ENCODE data around the gene ETFDH. TPM values are rescaled to one million over a fixed set of nuclear protein-coding genes. Genes with fewer than 3 reads are reported as not detected.

Gene ETFDH
- total and polyA plus RNA-seq, 2 experiments from 2014 or later, result 11.4 to 17.7 TPM

DNA sequence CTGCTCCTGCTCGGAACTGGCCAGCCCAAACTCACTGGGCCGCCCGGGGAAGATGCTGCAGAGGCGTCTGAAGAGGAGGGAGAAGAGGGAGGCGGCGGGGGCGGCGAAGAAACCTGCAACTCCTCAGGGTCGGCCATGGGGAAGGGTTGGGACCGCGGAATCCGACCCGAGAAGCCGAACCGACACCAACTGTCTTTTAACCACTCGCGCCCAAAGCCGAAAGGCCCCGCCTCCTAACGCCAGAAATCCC, 506 bp upstream of the ETFDH start, which contains the start of gene C4orf46:
Gene C4orf46, minus strand, starts transcription at position 223 of the 250 bp plus-strand sequence. Its CDS starts 86 bp downstream, at position 137.
- Mint-ChIP-seq H3K4me3 (peak within 1 kb of the TSS; percentile 98), H3K27ac (peak within 1 kb of the TSS; percentile 98), H3K27me3 (ENCODE audit: insufficient read depth, low read depth, poor library complexity) (peaks cover 12% of the 10 kb centered on the region), H3K9me3 (no peaks in the 10 kb centered on the region; the same call in 2 of the 3 replicates), H3K4me1 (peaks cover 14% of the 10 kb centered on the region; the same call in 2 of the 3 replicates), H3K36me3 (ENCODE audit: low read depth) (peaks cover 10% of the 10 kb centered on the region)
- peaks cover 5% of the 10 kb centered on the region; the same call in 1 of the 2 replicates for H3K36me3 ChIP-seq (ENCODE audit: insufficient read depth)
- H3F3A ChIP-seq (replicated peaks; ENCODE audit: low read depth), result peaks cover 5% of the 10 kb centered on the region; the same call in 1 of the 2 replicates
- H3K4me2 ChIP-seq, result peak within 1 kb of the TSS; percentile 81
- TF ChIP-seq POLR2AphosphoS5 (IDR thresholded peaks at IDR 0.05; ENCODE audit: low read depth) (peak; percentile 81), ZNF114 (CRISPR knock-in tag; IDR thresholded peaks at IDR 0.05) (no peak)
- H4K20me1 ChIP-seq (replicated peaks; ENCODE audit: insufficient read depth), result no peaks in the 10 kb centered on the region; the same call in 1 of the 2 replicates
- peak within 1 kb of the TSS; percentile 74 for H2AFZ ChIP-seq
- H3K4me1 ChIP-seq (ENCODE audit: insufficient read depth), result 0 out of 2 replicates have a peak, but pooled peaks cover 5% of the 10 kb centered on the region
- DNase-seq (ENCODE audit: low spot score) (no peak), ATAC-seq (no peak)
- H3K27ac ChIP-seq (ENCODE audit: low read depth), result peak within 1 kb of the TSS; percentile 84
- H3K9me2 ChIP-seq (ENCODE audit: insufficient read depth), result no peaks in the 10 kb centered on the region
- peaks cover 50% of the 10 kb centered on the region for H3K79me2 ChIP-seq (replicated peaks; ENCODE audit: insufficient read depth)
- peak within 1 kb of the TSS; percentile 76 for H3K4me3 ChIP-seq
- H3K27me3 ChIP-seq (ENCODE audit: insufficient read depth), result no peaks in the 10 kb centered on the region

DNA sequence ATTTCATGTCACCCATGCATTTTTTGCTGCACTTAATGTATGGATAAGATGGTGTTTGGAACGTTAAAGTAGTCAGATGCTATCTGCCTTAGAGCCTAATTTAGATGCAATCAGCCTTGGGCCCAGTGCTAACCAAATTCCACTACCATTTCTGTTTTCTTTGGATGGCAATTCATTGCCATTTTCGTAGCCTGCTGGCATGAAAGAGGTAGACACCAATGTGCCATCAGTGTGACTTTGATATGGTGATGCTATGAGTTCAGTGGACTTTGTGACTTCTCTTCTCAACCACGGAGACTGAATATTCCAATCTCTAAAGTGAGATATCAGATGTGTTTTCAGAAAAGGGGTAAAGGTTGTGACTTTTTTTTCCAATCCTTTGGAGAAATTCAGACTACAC, 1.5 kb downstream of the ETFDH start:
- Histone ChIP-seq H3K4me1 (ENCODE audit: insufficient read depth) (0 out of 2 replicates have a peak, but pooled peaks cover 5% of the 10 kb centered on the region), H3K79me2 (replicated peaks; ENCODE audit: insufficient read depth) (peaks cover 33% of the 10 kb centered on the region), H3K4me2 (no peak overlapping the region), H3K9me2 (ENCODE audit: insufficient read depth) (no peaks in the 10 kb centered on the region), H3K27me3 (ENCODE audit: insufficient read depth) (no peaks in the 10 kb centered on the region), H4K20me1 (replicated peaks; ENCODE audit: insufficient read depth) (no peaks in the 10 kb centered on the region; the same call in 1 of the 2 replicates), H3K27ac (ENCODE audit: low read depth) (no peak overlapping the region), H3K4me3 (no peak overlapping the region), H3K36me3 (ENCODE audit: insufficient read depth) (peaks cover 5% of the 10 kb centered on the region; the same call in 1 of the 2 replicates), H3F3A (replicated peaks; ENCODE audit: low read depth) (peaks cover 5% of the 10 kb centered on the region; the same call in 1 of the 2 replicates), H2AFZ (no peak overlapping the region)
- Mint-ChIP-seq H3K27ac (no peak overlapping the region), H3K4me3 (no peak overlapping the region), H3K36me3 (ENCODE audit: low read depth) (peaks cover 7% of the 10 kb centered on the region), H3K27me3 (ENCODE audit: insufficient read depth, low read depth, poor library complexity) (peaks cover 12% of the 10 kb centered on the region), H3K4me1 (peaks cover 14% of the 10 kb centered on the region; the same call in 2 of the 3 replicates), H3K9me3 (no peaks in the 10 kb centered on the region; the same call in 2 of the 3 replicates)
- DNase-seq (ENCODE audit: low spot score), result no peak
- no peak for ATAC-seq
- TF ChIP-seq NANOG (IDR thresholded peaks at IDR 0.05; ENCODE audit: borderline replicate concordance) (no peak), CREB1 (CRISPR knock-in tag; IDR thresholded peaks at IDR 0.05; ENCODE audit: low read depth) (no peak), ZNF114 (CRISPR knock-in tag; IDR thresholded peaks at IDR 0.05) (no peak), JUNB (IDR thresholded peaks at IDR 0.05; ENCODE audit: unreplicated experiment) (no peak), EZH2 (IDR thresholded peaks at IDR 0.05; ENCODE audit: low read depth, unreplicated experiment) (no peak), STAT1 (IDR thresholded peaks at IDR 0.05; ENCODE audit: unreplicated experiment) (no peak), EZH2phosphoT487 (IDR thresholded peaks at IDR 0.05; ENCODE audit: unreplicated experiment) (no peak)
- TF ChIP-seq, protein P1, sequence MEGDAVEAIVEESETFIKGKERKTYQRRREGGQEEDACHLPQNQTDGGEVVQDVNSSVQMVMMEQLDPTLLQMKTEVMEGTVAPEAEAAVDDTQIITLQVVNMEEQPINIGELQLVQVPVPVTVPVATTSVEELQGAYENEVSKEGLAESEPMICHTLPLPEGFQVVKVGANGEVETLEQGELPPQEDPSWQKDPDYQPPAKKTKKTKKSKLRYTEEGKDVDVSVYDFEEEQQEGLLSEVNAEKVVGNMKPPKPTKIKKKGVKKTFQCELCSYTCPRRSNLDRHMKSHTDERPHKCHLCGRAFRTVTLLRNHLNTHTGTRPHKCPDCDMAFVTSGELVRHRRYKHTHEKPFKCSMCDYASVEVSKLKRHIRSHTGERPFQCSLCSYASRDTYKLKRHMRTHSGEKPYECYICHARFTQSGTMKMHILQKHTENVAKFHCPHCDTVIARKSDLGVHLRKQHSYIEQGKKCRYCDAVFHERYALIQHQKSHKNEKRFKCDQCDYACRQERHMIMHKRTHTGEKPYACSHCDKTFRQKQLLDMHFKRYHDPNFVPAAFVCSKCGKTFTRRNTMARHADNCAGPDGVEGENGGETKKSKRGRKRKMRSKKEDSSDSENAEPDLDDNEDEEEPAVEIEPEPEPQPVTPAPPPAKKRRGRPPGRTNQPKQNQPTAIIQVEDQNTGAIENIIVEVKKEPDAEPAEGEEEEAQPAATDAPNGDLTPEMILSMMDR (conservative IDR thresholded peaks at IDR 0.05; ENCODE audit: low read depth in 2 of 2), result no peak
- TF ChIP-seq, protein P2, sequence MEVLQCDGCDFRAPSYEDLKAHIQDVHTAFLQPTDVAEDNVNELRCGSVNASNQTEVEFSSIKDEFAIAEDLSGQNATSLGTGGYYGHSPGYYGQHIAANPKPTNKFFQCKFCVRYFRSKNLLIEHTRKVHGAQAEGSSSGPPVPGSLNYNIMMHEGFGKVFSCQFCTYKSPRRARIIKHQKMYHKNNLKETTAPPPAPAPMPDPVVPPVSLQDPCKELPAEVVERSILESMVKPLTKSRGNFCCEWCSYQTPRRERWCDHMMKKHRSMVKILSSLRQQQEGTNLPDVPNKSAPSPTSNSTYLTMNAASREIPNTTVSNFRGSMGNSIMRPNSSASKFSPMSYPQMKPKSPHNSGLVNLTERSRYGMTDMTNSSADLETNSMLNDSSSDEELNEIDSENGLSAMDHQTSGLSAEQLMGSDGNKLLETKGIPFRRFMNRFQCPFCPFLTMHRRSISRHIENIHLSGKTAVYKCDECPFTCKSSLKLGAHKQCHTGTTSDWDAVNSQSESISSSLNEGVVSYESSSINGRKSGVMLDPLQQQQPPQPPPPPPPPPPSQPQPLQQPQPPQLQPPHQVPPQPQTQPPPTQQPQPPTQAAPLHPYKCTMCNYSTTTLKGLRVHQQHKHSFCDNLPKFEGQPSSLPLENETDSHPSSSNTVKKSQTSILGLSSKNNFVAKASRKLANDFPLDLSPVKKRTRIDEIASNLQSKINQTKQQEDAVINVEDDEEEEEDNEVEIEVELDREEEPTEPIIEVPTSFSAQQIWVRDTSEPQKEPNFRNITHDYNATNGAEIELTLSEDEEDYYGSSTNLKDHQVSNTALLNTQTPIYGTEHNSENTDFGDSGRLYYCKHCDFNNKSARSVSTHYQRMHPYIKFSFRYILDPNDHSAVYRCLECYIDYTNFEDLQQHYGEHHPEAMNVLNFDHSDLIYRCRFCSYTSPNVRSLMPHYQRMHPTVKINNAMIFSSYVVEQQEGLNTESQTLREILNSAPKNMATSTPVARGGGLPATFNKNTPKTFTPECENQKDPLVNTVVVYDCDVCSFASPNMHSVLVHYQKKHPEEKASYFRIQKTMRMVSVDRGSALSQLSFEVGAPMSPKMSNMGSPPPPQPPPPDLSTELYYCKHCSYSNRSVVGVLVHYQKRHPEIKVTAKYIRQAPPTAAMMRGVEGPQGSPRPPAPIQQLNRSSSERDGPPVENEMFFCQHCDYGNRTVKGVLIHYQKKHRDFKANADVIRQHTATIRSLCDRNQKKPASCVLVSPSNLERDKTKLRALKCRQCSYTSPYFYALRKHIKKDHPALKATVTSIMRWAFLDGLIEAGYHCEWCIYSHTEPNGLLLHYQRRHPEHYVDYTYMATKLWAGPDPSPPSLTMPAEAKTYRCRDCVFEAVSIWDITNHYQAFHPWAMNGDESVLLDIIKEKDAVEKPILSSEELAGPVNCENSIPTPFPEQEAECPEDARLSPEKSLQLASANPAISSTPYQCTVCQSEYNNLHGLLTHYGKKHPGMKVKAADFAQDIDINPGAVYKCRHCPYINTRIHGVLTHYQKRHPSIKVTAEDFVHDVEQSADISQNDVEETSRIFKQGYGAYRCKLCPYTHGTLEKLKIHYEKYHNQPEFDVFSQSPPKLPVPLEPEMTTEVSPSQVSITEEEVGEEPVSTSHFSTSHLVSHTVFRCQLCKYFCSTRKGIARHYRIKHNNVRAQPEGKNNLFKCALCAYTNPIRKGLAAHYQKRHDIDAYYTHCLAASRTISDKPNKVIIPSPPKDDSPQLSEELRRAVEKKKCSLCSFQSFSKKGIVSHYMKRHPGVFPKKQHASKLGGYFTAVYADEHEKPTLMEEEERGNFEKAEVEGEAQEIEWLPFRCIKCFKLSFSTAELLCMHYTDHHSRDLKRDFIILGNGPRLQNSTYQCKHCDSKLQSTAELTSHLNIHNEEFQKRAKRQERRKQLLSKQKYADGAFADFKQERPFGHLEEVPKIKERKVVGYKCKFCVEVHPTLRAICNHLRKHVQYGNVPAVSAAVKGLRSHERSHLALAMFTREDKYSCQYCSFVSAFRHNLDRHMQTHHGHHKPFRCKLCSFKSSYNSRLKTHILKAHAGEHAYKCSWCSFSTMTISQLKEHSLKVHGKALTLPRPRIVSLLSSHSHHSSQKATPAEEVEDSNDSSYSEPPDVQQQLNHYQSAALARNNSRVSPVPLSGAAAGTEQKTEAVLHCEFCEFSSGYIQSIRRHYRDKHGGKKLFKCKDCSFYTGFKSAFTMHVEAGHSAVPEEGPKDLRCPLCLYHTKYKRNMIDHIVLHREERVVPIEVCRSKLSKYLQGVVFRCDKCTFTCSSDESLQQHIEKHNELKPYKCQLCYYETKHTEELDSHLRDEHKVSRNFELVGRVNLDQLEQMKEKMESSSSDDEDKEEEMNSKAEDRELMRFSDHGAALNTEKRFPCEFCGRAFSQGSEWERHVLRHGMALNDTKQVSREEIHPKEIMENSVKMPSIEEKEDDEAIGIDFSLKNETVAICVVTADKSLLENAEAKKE (CRISPR knock-in tag; IDR thresholded peaks at IDR 0.05), result no peak
- TF ChIP-seq, protein P3, sequence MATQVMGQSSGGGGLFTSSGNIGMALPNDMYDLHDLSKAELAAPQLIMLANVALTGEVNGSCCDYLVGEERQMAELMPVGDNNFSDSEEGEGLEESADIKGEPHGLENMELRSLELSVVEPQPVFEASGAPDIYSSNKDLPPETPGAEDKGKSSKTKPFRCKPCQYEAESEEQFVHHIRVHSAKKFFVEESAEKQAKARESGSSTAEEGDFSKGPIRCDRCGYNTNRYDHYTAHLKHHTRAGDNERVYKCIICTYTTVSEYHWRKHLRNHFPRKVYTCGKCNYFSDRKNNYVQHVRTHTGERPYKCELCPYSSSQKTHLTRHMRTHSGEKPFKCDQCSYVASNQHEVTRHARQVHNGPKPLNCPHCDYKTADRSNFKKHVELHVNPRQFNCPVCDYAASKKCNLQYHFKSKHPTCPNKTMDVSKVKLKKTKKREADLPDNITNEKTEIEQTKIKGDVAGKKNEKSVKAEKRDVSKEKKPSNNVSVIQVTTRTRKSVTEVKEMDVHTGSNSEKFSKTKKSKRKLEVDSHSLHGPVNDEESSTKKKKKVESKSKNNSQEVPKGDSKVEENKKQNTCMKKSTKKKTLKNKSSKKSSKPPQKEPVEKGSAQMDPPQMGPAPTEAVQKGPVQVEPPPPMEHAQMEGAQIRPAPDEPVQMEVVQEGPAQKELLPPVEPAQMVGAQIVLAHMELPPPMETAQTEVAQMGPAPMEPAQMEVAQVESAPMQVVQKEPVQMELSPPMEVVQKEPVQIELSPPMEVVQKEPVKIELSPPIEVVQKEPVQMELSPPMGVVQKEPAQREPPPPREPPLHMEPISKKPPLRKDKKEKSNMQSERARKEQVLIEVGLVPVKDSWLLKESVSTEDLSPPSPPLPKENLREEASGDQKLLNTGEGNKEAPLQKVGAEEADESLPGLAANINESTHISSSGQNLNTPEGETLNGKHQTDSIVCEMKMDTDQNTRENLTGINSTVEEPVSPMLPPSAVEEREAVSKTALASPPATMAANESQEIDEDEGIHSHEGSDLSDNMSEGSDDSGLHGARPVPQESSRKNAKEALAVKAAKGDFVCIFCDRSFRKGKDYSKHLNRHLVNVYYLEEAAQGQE (IDR thresholded peaks at IDR 0.05; ENCODE audit: unreplicated experiment), result no peak

Data from GM23338 (cell line).